Ectodermal cell (in vitro differentiated cells): Measurements from ENCODE around the gene CYP2B6.
"Not testable (repeated sequence)": the region's sequence is repeated elsewhere in the genome, so short reads cannot be mapped to it uniquely, and the experiment has no call there.

Experiments used
- H3K27ac ChIP-seq: 2 replicates; pipeline ENCODE4 v1.7.0; 2013; ENCODE audit warnings: mild to moderate bottlenecking, low read depth, low read length; ENCODE audit not compliant: insufficient read depth, poor library complexity, severe bottlenecking
- H3K27me3 ChIP-seq: 2 replicates; pipeline ENCODE4 v1.7.0; 2013; ENCODE audit warnings: mild to moderate bottlenecking, low read length; ENCODE audit not compliant: insufficient read depth, control insufficient read depth, poor library complexity, severe bottlenecking
- H3K36me3 ChIP-seq: one replicate; pipeline ENCODE4 v1.7.0; 2013; ENCODE audit warnings: low read length; ENCODE audit not compliant: control insufficient read depth, insufficient read depth
- H3K4me1 ChIP-seq: one replicate; pipeline ENCODE4 v1.7.0; 2013; ENCODE audit warnings: low read length; ENCODE audit not compliant: control insufficient read depth, insufficient read depth
- H3K4me3 ChIP-seq: 2 replicates; pipeline ENCODE4 v1.7.0; 2013; ENCODE audit warnings: low read depth, low read length, control low read depth; ENCODE audit not compliant: insufficient read depth
- H3K9me3 ChIP-seq: 2 replicates; pipeline ENCODE4 v1.7.0; 2013; ENCODE audit warnings: mild to moderate bottlenecking, low read length, moderate library complexity; ENCODE audit not compliant: control insufficient read depth
- WGBS, 2 experiments: methylation state at CpG; one replicate each; pipeline ENCODE4 v1.1.7; 2013; ENCODE audit warnings: missing lambda C conversion rate in 2 of 2; 5-methylcytosine and 5-hydroxymethylcytosine counted together

Gene CYP2B6

GRCh38 chr19:41029524-41030432 is 38.7 kb downstream of the CYP2B6 start:
- H3K27me3 ChIP-seq, result no peaks in the 10 kb centered on the region

GRCh38 chr19:41030651-41031050 is 39.6 kb downstream of the CYP2B6 start:
- H3K4me1 ChIP-seq, result no peaks in the 10 kb centered on the region
- no peak overlapping the region for H3K4me3 ChIP-seq
- H3K27ac ChIP-seq, result no peak overlapping the region
- WGBS, 2 experiments, result 72 to 80% methylated on average over 4 to 6 of the region's 6 CpGs
- H3K36me3 ChIP-seq, result no peaks in the 10 kb centered on the region
- H3K9me3 ChIP-seq, result no peaks in the 10 kb centered on the region
- H3K27me3 ChIP-seq, result no peaks in the 10 kb centered on the region

More at GRCh38 chr19:41029524-41030432, 38.7 kb downstream of the CYP2B6 start:
- H3K27ac ChIP-seq, result no peak overlapping the region
- no peaks in the 10 kb centered on the region for H3K4me1 ChIP-seq
- no peaks in the 10 kb centered on the region for H3K9me3 ChIP-seq
- H3K4me3 ChIP-seq, result no peak overlapping the region
- WGBS, 2 experiments, result 94% methylated on average over 4 of the region's 4 CpGs
- H3K36me3 ChIP-seq, result no peaks in the 10 kb centered on the region

GRCh38 chr19:41031916-41032315 is 40.8 kb downstream of the CYP2B6 start:
- no peaks in the 10 kb centered on the region for H3K4me1 ChIP-seq
- H3K9me3 ChIP-seq, result no peaks in the 10 kb centered on the region
- H3K4me3 ChIP-seq, result no peak overlapping the region
- H3K27me3 ChIP-seq, result no peaks in the 10 kb centered on the region
- WGBS, 2 experiments, result 93 to 97% methylated on average over 2 of the region's 2 CpGs
- H3K27ac ChIP-seq, result no peak overlapping the region
- H3K36me3 ChIP-seq, result no peaks in the 10 kb centered on the region

- 66 to 68% methylated on average over 7 of the region's 7 CpGs for WGBS, 2 experiments
- not testable (repeated sequence) for H3K27me3 ChIP-seq
These were observed 42.2 kb downstream of the CYP2B6 start for GRCh38 chr19:41033324-41033723.

GRCh38 chr19:41039806-41040205 is 48.7 kb downstream of the CYP2B6 start:
- no peaks in the 10 kb centered on the region for H3K36me3 ChIP-seq
- no peaks in the 10 kb centered on the region for H3K27me3 ChIP-seq
- H3K4me1 ChIP-seq, result no peaks in the 10 kb centered on the region
- no peak overlapping the region for H3K27ac ChIP-seq
- 86 to 89% methylated on average over 1 of the region's 1 CpG for WGBS, 2 experiments
- no peak overlapping the region for H3K4me3 ChIP-seq
- H3K9me3 ChIP-seq, result no peaks in the 10 kb centered on the region

More at GRCh38 chr19:41033324-41033723, 42.2 kb downstream of the CYP2B6 start:
- H3K36me3 ChIP-seq, H3K9me3 ChIP-seq, H3K27ac ChIP-seq, H3K4me1 ChIP-seq, H3K4me3 ChIP-seq: not testable (repeated sequence)

GRCh38 chr19:41045095-41045494 is 54.0 kb downstream of the CYP2B6 start:
- H3K27me3 ChIP-seq, H3K36me3 ChIP-seq, H3K4me1 ChIP-seq, H3K27ac ChIP-seq, H3K9me3 ChIP-seq, H3K4me3 ChIP-seq: not testable (repeated sequence)
- 92 to 100% methylated on average over 1 of the region's 1 CpG for WGBS, 2 experiments

- Histone ChIP-seq H3K36me3 (no peaks in the 10 kb centered on the region), H3K9me3 (no peaks in the 10 kb centered on the region), H3K4me1 (no peaks in the 10 kb centered on the region), H3K27ac (no peak overlapping the region), H3K4me3 (no peak overlapping the region), H3K27me3 (no peaks in the 10 kb centered on the region)
- 90 to 91% methylated on average over 13 of the region's 13 CpGs for WGBS, 2 experiments
These were observed 59.3 kb downstream of the CYP2B6 start for GRCh38 chr19:41050426-41050825.

- not testable (repeated sequence) for H3K9me3 ChIP-seq
These were observed 61.1 kb downstream of the CYP2B6 start for GRCh38 chr19:41052162-41052561.

GRCh38 chr19:41053331-41053730 is 62.2 kb downstream of the CYP2B6 start:
- WGBS, 2 experiments, result 92 to 93% methylated on average over 10 of the region's 10 CpGs

More at GRCh38 chr19:41052162-41052561, 61.1 kb downstream of the CYP2B6 start:
- H3K27me3 ChIP-seq, H3K4me3 ChIP-seq, H3K36me3 ChIP-seq, H3K27ac ChIP-seq, H3K4me1 ChIP-seq: not testable (repeated sequence)
- WGBS, 2 experiments, result 94 to 95% methylated on average over 7 of the region's 7 CpGs

GRCh38 chr19:41064974-41065569 is 74.0 kb downstream of the CYP2B6 start:
- H3K27me3 ChIP-seq, result no peaks in the 10 kb centered on the region
- H3K36me3 ChIP-seq, result no peaks in the 10 kb centered on the region
- no peak overlapping the region for H3K27ac ChIP-seq
- H3K4me1 ChIP-seq, result no peaks in the 10 kb centered on the region
- 66 to 69% methylated on average over 7 of the region's 7 CpGs for WGBS, 2 experiments
- H3K9me3 ChIP-seq, result no peaks in the 10 kb centered on the region
- no peak overlapping the region for H3K4me3 ChIP-seq

More at GRCh38 chr19:41053331-41053730, 62.2 kb downstream of the CYP2B6 start:
- H3K27me3 ChIP-seq, H3K4me1 ChIP-seq, H3K4me3 ChIP-seq, H3K27ac ChIP-seq, H3K9me3 ChIP-seq, H3K36me3 ChIP-seq: not testable (repeated sequence)
